GM21786 (cell line): Measurements from ENCODE around the gene NSG2.
"Not testable (repeated sequence)": the region's sequence is repeated elsewhere in the genome, so short reads cannot be mapped to it uniquely, and the experiment has no call there.

Experiments used
- ATAC-seq: cut with Tn5 transposase; IDR thresholded peaks from one replicate; pipeline ENCODE4 v1.9.1; 2021; ENCODE audit not compliant: unreplicated experiment

The NSG2 gene

DNA sequence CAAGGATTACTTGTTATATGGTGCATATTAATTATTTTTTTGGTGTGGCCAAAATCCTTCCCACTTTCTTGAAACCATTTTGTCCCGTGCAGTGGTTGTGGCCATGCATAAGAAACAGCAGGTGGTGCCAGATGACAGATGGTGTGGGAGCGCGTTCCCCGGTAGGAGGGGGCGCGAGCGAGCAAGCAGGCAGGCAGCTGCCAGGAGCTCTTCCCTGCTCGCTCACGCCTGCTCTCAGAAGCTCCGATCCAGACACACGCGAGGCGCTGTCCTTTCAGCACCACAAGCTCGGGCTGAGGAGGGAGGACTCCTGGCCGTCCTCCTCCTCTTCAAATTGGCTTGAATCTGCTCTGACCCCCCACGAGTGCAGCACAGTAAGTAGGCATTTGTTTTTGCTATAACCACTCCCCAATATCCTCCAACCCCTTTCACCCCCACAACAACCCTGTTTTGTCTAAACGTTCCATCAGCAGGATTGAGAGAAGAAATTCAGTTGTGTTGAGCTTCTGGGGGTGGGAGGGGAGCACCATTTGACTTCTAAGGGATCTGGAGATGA lies at the start of gene NSG2:
NSG2 (plus strand) TSS at position 237 of the 556 bp plus-strand sequence. CDS start 1,050 bp downstream, outside the sequence.
- peak; percentile 94 for ATAC-seq

DNA sequence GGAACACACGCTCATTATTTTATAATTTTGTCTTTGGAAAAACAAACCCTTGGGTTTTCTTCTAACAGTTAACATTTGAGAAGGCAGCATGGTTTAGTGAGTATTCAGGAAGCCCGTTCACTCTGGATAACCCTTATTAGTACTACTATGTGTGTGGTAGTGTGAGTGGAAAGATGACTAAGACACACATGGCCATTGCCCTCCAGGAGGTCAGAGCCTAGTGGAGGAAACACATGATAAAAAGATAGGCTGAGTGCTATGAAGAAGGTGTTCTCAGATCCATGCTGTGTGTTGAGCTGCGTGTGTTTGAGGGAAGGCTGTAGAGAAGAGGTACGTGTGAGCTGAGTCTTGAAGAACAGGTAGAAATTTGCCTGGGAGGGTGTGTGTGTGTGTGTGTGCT lies 48.2 kb upstream of the NSG2 start:
- ATAC-seq, result no peak

DNA sequence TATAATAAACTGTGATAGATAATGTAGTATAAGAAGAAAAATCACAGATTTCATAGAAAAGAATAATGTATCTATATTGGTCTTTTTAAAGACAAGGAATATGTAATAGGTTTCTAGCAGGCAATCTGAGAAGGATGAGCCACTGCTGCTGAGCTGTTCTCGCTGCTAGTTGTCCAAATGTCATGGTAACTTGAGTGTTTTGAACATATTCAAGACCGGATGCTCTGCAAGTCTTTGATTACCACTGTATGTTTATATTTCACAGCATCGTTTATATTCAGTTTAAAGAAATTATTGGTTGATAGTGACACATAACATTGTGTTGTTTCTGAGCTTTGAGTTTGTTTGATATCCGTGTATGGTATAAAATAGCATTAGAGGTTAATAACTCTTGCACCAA lies 47.0 kb upstream of the NSG2 start:
- ATAC-seq, result no peak

DNA sequence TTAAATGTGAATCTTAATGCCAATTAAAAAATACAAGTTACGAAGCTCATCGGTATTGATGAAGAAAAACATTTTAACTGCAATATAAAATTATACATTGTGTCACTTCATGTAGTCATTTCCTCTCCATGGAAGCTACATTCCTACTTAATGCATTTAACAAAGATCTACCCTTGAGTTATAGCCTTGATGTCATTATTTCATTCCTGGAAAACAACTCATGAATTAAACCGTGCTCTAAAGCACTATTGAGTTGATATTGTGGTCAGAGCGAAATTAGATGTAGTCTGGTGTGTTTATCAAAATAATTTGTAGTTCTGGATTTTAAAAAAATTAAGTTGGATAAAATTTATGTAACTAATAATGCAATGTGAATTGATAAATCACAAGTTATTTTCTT lies 45.4 kb upstream of the NSG2 start:
- no peak for ATAC-seq

DNA sequence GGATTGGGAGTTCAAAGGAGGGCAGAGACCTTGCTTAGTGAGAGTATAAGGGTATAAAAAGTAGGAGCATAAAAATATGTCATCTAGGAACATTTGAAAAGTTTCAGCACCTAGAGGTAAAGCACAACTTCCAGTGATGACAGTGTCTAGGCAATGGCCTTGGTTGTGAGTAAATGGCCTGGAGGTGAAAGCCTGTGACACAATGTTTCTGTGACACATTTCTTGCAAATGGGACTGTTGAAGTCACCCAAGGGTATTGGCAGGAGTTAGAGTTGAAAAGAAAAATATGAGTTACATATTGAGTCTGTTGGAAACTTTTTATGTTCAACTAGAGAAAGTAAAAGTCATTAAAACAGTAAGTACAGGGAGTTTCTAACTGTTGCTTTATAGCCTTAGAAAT lies 41.7 kb upstream of the NSG2 start:
- ATAC-seq, result no peak

DNA sequence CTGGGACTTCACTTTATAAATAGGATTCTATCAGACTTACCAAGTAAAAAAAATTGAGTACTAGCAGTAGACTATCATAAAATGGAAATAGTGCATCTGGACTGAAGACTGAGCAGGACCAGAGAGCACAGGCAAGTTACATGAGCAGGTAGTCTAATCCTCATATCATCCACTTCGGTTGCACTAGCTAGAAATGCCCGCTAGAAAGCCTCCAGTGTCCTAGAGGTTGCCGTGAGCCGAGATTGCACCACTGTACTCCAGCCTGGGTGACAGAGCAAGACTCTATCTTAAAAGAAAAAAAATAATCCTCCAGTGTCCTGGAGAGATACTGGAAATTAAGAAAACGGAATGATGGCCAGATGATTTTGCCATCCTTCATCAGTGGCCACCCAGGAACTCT lies 36.6 kb upstream of the NSG2 start:
- no peak for ATAC-seq

DNA sequence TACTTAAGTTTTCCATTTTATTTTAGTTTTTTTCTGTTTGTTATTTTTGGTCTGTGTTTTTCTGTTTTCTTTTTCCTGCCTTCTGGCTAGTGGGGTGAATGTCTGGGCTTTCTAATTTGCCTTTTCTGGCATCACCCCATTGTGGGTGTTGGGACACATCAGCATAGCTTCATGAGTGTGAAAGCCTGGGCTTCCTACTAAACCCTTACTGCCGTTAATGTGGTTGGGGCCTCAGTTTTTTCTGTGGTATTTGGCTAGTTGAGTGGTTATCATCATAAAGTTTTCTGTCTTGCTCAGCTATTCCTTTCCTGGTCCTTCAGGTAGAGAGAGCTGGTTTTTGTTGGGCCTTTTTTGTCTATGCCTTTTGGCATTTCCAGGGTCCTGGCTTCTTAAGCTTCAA lies 35.1 kb upstream of the NSG2 start:
- ATAC-seq, result no peak

DNA sequence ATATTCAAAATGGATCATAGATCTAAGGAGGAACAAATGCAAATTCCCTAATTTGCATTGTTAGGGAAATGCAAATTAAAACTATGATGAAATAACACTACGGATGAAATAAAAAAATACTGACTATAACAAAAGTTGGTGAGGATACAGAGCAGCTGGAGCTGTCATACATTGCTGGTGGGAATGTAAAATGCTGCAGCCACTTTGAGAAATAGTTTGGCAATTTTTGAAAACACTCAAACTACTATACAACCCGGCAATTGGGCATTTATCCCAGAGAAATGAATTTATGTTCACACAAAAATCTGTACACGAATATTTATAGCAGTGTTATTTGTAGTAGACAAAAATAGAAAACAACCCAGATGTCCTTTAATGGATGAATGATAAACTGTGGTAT lies 34.1 kb upstream of the NSG2 start:
- no peak for ATAC-seq

DNA sequence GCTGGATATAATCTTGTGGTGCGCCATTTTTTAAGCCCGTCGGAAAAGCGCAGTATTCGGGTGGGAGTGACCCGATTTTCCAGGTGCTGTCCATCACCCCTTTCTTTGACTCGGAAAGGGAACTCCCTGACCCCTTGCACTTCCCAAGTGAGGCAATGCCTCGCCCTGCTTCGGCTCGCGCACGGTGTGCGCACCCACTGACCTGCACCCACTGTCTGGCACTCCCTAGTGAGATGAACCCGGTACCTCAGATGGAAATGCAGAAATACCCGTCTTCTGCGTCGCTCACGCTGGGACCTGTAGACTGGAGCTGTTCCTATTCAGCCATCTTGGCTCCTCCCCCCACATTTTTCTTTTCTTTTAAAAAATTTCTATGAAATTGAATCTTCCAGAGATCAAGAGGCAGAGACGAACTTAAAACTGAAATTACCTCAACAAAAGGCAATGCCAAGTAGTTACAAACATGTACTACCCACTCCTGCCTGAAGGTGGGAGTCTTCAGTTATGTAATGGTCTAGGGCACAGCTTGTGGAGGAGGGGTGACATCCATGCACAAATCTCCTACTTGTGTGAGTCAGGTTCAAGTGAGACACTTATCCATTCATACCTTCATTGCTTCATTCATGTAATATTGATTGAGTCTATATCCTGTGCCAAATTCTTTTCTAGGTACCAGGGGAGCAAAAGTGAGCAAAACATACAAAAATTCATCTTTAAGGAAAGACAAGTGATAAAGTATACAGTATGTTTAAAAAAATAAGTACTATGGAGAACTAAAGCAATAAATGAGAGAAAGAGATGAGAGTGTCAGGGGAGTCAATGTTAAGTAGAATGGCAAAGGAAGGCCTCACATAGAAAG lies 25.2 kb upstream of the NSG2 start:
- ATAC-seq, result not testable (repeated sequence)

DNA sequence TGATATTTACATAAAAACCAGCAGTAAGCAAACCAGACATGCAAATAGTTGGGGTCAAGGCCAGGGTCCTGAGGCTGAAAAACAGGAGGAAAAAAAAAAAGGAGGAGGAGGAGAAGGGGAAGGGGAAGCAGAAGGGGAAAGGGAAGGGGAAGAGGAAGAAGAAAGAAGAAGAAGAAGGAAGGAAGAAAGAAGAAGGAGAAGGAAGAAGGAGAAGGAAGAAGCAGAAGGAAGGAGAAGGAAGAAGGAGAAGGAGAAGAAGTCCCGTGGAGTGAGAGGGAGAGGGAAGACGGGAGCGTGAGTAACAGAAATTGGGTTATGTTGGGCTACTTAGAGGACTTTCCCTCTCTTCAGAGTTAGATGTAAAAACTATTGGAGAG lies 24.6 kb upstream of the NSG2 start:
- ATAC-seq, result no peak

DNA sequence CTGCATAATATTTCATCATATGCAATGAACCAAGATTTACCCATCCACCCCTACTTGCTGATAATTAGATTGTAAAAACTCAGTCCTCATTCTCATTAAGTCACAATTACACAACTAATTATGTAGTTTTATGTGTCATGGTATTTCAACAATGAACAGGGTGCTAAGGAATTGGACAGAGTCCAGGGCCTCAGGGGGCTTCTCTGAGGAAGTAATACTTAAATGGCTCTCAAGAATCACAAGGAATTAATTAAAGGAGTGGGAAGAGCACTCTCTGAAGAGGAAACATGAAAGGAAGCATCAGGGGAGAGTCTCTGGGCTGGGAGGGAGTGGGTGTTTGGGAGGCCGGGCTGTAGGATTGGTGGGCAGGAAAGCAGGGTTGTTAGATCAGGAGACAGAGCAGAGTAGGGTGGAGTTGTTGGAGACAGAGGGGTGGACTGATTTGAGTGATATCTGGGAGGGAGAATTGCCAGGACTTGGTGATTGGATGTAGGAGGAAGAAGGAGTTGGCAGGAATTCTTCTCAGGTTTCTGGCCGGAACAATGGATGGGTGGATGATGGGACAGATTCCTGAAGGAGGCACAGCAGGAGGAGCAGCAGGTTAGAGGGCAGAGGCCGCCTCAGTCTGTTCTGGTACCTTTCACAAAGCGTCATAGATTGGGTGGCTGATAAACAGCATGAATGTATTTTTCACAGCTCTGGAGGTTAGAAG lies 23.0 kb upstream of the NSG2 start:
- no peak for ATAC-seq

DNA sequence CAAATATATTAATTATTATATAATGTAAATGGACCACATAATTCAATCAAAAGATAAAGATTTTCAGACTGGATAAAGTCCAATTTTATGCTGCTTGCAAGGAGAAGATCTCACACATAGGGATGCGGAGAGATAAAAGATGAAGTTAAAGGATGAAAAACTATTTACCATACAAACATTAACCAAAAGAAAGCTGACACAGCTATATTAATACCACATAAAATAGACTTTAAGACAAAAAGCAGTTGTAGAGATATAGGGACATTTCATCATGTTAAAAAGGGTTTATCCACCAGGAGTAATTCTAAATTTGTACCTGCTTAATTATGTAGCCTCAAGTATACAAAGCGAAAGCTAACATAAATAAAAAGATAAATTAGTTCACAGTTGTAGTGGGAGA lies 15.2 kb upstream of the NSG2 start:
- no peak for ATAC-seq

DNA sequence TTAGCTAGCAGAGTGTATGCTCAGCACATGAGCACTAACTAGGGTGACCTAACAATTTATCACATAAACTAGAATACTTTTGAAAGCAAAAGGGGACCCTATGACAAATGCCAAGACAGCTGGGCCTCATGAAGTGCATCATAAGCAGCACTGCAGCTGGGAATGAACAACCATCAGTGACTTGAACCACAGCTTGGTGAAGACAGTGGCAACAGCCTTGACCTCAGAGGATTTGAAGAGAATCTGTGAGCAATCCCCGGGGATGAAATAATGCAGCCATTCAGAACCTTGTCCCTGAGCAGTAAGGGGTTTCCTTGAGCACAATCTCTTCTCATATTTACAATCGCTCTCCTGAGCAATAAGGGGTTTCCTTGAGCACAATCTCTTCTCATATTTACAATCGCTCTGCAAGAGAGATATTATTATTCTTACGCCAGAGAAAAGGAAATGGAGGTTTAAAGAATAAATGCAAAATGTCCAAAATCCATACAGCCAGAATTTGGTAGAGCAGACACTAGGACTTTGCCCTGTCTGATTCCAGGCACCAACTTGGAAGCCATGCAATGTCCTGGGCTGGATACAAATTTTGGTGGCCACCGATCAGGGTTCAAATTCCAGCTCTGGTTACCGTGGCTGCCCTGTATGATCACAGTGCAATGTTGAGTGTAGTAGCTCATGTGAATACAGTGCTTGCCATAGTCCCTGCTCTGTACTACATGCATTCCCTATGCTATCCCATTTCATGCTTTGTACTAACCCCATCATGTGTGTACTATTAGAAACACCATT lies 846 bp upstream of the NSG2 start:
- no peak for ATAC-seq

DNA sequence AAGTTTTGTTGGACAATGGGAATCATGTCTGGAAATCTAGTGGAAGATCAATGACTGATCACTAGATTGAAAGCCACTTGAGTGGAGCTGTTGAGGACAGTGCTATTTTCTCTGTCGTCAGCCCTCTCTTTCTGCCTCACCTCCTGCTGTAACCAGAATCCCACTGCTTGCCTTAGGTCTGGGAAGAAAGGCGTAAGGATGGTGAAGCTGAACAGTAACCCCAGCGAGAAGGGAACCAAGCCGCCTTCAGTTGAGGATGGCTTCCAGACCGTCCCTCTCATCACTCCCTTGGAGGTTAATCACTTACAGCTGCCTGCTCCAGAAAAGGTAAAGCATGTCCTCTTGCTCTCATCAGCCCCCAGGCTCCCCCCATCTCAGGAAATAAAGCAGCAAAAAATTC lies 1.1 kb downstream of the NSG2 start:
- ATAC-seq, result no peak

DNA sequence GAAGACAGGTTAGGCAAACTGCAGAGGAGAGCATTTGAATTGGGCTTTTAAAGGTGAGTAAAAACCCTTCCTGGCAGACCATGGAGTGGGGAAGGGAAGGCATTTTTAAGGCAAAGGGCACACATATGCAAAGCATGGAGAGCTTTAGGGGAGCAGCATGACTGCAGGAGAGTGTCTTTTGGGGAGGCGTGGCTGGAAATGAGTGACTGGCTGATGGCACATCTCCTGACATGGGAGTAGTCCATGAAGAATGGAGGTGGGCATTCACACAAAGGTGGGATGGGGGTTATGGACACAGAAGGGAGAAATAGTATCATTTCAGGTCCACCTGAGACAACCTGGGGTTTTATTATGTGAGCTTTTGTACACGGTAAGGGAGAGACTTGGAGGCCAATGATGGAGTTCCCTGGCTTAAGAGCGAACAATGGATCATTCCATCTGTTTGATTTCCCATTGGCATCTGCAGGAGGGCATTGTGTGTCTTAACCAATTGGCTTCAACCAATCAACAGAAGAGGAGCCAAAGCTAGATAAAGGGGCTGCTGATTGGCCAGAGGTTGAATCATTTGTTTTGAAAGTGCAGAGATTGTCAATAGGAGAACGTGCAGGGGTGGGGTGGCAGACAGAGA lies 2.1 kb downstream of the NSG2 start:
- no peak for ATAC-seq

DNA sequence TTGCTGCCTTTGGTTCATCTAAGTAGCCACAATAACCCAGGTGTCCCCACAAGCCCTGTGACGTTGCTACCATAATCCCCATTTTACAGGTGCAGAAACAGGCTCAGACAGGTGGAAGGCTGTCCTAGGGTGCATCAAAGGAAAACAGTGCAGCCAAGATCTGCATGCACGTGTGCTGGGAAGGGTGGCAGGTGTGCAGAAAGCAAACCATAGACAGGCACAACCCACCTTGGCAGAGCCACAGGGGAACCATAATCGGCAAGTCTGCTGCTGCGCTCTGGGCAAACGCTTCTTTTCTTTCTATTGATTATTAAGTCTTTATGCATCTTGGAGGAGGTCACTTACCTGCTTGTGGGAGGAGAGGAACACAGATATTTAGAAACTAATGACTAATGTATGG lies 7.1 kb downstream of the NSG2 start:
- no peak for ATAC-seq

DNA sequence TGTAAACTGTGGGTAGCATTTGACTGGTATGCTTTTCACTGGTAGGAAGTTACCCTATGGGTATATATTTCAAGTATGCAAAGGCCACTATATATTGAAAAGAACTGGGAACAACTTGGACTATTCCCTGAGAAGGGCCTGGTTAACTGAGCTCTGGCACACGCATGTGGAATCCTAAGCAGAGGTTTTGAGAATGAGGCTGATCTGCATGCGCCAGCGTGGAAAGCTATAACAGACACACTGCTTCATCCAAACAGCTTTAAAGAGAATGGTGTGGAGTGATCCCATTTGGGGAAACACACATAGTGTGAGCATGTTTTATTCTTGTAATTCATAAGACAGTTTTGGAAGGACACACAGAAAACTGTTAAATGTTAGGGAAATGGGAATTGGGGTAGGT lies 8.4 kb downstream of the NSG2 start:
- no peak for ATAC-seq

DNA sequence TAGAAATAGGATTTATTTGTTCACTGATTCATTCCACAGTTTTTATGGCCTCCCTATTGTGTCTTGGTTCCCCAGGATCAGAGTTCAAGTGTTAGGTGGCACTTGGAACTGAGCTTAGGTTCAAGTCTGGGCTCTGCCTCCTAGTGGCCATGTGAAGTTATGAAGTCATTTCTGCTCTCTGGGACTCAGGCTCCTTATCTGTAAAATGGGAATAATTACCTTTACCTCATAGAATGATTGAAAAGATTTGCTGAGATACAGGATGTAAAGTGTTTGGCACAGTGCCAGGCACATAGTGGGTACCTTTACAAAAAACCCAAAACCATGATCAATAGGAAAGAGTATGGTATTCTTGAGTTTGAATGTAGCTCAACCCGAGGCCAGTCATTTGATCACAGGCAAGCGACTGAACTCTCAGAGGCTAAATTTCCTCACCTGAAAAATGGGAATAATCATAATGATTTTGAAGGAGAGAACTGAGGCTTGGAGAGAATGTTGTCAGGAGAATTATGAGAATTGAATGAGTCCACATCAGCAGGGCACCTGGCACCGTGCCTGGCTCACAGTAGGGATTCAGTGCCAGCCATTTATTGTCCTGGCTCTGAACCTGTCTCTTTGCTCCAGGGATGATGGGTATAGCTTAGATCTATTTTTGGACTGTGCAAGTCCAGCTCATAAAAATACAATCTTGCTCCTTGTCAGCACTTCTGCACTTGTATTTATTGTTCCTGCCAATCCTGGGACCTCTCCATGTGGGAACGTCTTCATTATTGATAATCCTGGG lies 10.8 kb downstream of the NSG2 start:
- ATAC-seq, result no peak

DNA sequence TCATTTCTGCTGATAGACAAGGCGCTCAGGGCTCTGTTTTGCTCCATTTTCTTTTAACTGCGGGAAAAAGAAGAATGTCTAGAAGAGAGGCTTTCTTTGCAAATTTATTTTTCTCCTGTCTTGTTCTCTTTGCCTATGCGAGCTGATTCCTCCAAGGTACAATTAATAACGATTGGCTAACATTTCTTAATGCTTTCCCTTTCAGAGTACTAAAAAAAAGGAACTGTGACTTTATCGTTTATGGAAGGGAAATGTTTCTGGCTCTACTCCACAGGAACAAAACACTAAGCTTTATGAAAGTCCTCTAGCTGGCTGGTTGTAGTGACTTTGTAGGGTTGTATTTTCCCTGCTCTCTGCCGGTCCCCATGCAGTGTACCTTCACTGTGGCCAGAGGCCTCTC lies 11.7 kb downstream of the NSG2 start:
- no peak for ATAC-seq

DNA sequence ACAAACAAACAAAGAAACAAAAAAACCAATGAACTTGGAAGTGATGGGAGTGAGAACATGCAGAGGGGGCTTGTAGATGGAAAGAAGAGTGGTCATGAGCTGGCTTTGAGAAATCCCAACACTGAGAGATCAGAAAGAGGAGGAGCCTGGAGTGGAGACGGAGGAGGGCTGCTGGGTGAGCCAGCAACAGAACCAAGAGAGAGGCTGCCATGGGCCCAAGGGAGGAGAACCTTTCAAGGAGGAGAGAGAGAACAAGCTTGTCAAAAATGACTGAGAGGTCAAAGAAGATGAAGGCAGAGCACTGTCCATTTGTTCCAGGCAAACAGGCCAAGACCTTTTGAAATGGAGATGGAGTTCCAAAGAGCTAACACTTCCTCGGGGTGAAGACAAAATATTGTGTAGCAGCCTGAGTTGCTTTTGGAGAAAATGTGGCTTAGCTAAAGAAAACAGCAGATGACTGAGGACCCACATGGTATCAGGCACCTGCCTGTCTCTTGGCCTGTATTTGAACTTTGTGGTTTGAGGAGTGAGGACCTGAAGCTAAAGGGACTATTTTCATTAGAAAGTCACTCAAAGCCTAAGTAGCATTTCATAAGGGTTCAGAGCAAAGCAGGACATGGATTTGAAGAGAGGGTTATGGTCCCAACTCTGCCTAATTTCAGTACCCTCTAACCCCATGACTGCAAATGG lies 13.1 kb downstream of the NSG2 start:
- ATAC-seq, result no peak
